ENCODE data around the gene VPS50.

- TF ChIP-seq POLR2A (IDR thresholded peaks at IDR 0.05) = no peak
- TF ChIP-seq CTCF (IDR thresholded peaks at IDR 0.05) = no peak
These were observed 30.4 kb downstream of the VPS50 start for GRCh38 chr7:93262535-93262934.
